ENCODE measurements around the gene ERGIC1. TPM values are rescaled to one million over a fixed set of nuclear protein-coding genes. Genes with fewer than 3 reads are reported as not detected.

Gene ERGIC1
- total and polyA plus RNA-seq, 10 of the 15 experiments (the other 5 are each of a cell fraction or from before 2014, with no cell fraction given): 8.8 to 104 (median 76.3) TPM

- 60% methylated on average over 21 of the region's 21 CpGs for WGBS (ENCODE audit: insufficient coverage, insufficient replicate concordance, low lambda C conversion rate, missing lambda C conversion rate)
- intact Hi-C loops (cut with micrococcal nuclease; ENCODE audit: unreplicated experiment): no loop called here
- in situ Hi-C loops (cut with MboI): no loop called here
- Histone ChIP-seq H3K4me1 (ENCODE audit: control insufficient read depth, insufficient read depth, low read length) (peaks cover 11% of the 10 kb centered on the region), H3K9ac (ENCODE audit: control insufficient read depth, insufficient read depth, low read length) (no peak overlapping the region), H3K36me3 (ENCODE audit: control insufficient read depth in 2 of 2, insufficient read depth in 2 of 2, low read length in 1 of 2) (no peaks in the 10 kb centered on the region), H3K4me3 (no peak overlapping the region), H3K27ac (ENCODE audit: control insufficient read depth, insufficient read depth) (no peak overlapping the region), H3K79me2 (ENCODE audit: control insufficient read depth, insufficient read depth, low read length) (no peaks in the 10 kb centered on the region), H2AFZ (ENCODE audit: control insufficient read depth, low read depth, low read length) (peak overlapping the region; percentile 43), H3K9me3 (replicated peaks; ENCODE audit: control insufficient read depth, insufficient read depth, low read length) (peaks cover 5% of the 10 kb centered on the region; the same call in 1 of the 3 replicates), H3K27me3 (replicated peaks in 1 of 2; ENCODE audit: control insufficient read depth in 2 of 2, insufficient read depth in 2 of 2, low read length in 1 of 2) (no peaks in the 10 kb centered on the region), H3K4me2 (ENCODE audit: control insufficient read depth, insufficient read depth) (no peak overlapping the region), H4K20me1 (ENCODE audit: control insufficient read depth, insufficient read depth) (no peaks in the 10 kb centered on the region)
- no peak for DNase-seq (ENCODE audit: low read depth, low spot score)
- FAIRE-seq: no peak
- ATAC-seq: peak; percentile 26; the same call in 2 of the 3 replicates
- ChIA-PET RAD21 (ENCODE audit: unreplicated experiment) (interaction anchor here (1.1 to 1.6 kb wide), 4 partner anchors 12 to 144 kb away, joined by 3 to 5 read pairs (median 3); no protein-coding TSS in a partner anchor), CTCF (interaction anchor here (1.1 to 1.6 kb wide), 3 partner anchors 9 to 12 kb away, joined by 3 to 8 read pairs (median 4); no protein-coding TSS in a partner anchor), SMC1A (ENCODE audit: uncharacterized antibody, unreplicated experiment) (interaction anchor here (0.5 to 1.4 kb wide), 4 partner anchors 9 to 222 kb away, joined by 3 to 9 read pairs (median 4); no protein-coding TSS in a partner anchor), POLR2A (interaction anchor here (0.5 to 1.2 kb wide), 3 partner anchors 9 to 361 kb away, joined by 3 to 4 read pairs (median 4); no protein-coding TSS in a partner anchor)
- no TSS peak for BruUV-seq (replicated peaks)
- TF ChIP-seq SRF (IDR thresholded peaks at IDR 0.05; ENCODE audit: low read depth in 2 of 2, low read length in 2 of 2) (peak; percentile 42 to 92; a peak in 3 of 4 replicates), CBFB (IDR thresholded peaks at IDR 0.05; ENCODE audit: low read depth) (0 out of 2 replicates have a peak, but pooled peaks have one; percentile 24), USF2 (IDR thresholded peaks at IDR 0.05; ENCODE audit: borderline replicate concordance, low read depth, low read length) (no peak), DPF2 (IDR thresholded peaks at IDR 0.05) (no peak), FOXM1 (IDR thresholded peaks at IDR 0.05; ENCODE audit: low read depth, low read length) (no peak), CREM (IDR thresholded peaks at IDR 0.05; ENCODE audit: low read depth) (0 out of 2 replicates have a peak, but pooled peaks have one; percentile 7), EED (IDR thresholded peaks at IDR 0.05; ENCODE audit: low read depth) (0 out of 2 replicates have a peak, but pooled peaks have one; percentile 40), RUNX3 (IDR thresholded peaks at IDR 0.05; ENCODE audit: low read length) (peak; percentile 53; the same call in 1 of the 2 replicates), EZH2 (IDR thresholded peaks at IDR 0.05; ENCODE audit: borderline replicate concordance, control insufficient read depth, low read depth, low read length) (no peak), ATF2 (IDR thresholded peaks at IDR 0.05; ENCODE audit: low read length) (no peak), EP300 (IDR thresholded peaks at IDR 0.05; ENCODE audit: borderline replicate concordance in 1 of 2, control insufficient read depth in 1 of 2, low read depth in 2 of 2, low read length in 2 of 2) (no peak), RB1 (IDR thresholded peaks at IDR 0.05; ENCODE audit: borderline replicate concordance) (no peak)
Measured at GRCh38 chr5:172788771-172789686, 45.0 kb upstream of the ERGIC1 start.
